K562 (cell line): ENCODE results near the gene SH3BP5. TPM values are rescaled to one million over a fixed set of nuclear protein-coding genes. Genes with fewer than 3 reads are reported as not detected.

Experiments
- ETV6 ChIP-seq, 3 experiments: fragments of 150-350 bp in 1 of 3; sonication (generic) in 1 of 3; formaldehyde crosslinking in 1 of 3; IDR thresholded peaks; 2 replicates each; pipeline versions ENCODE4 v1.6.1 to v1.8.0; 2014 to 2022; ENCODE audit warnings: borderline replicate concordance in 2 of 3, low read depth in 2 of 3, antibody characterized with exemption in 1 of 3, low read length in 1 of 3, mild to moderate bottlenecking in 1 of 3, missing genetic modification reagents in 1 of 3
- GATA2 ChIP-seq: sonication (generic); formaldehyde crosslinking; IDR thresholded peaks from 2 replicates; pipeline ENCODE4 v1.4.0; 2020; ENCODE audit warnings: mild to moderate bottlenecking, missing genetic modification reagents
- JUND ChIP-seq, 2 experiments: IDR thresholded peaks; 2 replicates in 1 of 2; 3 replicates in 1 of 2; pipeline ENCODE4 v1.6.1; 2011; ENCODE audit warnings: borderline replicate concordance in 2 of 2, low read depth in 2 of 2, low read length in 2 of 2, improper control_type of control experiment in 1 of 2, missing biosample characterization in 1 of 2, missing genetic modification characterization in 1 of 2, missing genetic modification reagents in 1 of 2
- NR2C1 ChIP-seq, 2 experiments: fragments of 450-650 bp; IDR thresholded peaks; 2 replicates each; pipeline ENCODE4 v1.6.1; 2017; ENCODE audit warnings: mild to moderate bottlenecking in 2 of 2, antibody characterized with exemption in 1 of 2, inconsistent platforms in 1 of 2, missing compliant biosample characterization in 1 of 2, missing genetic modification characterization in 1 of 2
- NR2C2 ChIP-seq, 2 experiments: fragments of 200-800 bp in 1 of 2; sonication (Bioruptor generic) in 1 of 2; sonication (generic) in 1 of 2; formaldehyde crosslinking in 1 of 2; IDR thresholded peaks; 2 replicates each; pipeline versions ENCODE4 v1.6.1 to v1.8.0; 2016 to 2022; ENCODE audit warnings: mild to moderate bottlenecking in 1 of 2, missing compliant biosample characterization in 1 of 2, missing genetic modification characterization in 1 of 2, missing genetic modification reagents in 1 of 2
- PHB ChIP-seq: fragments of 250-450 bp; sonication (Bioruptor Pico); IDR thresholded peaks from 2 replicates; pipeline ENCODE4 v1.5.0; 2021
- RBM34 ChIP-seq: fragments of 200-400 bp; formaldehyde crosslinking; IDR thresholded peaks from 2 replicates; pipeline ENCODE4 v1.6.1; 2018; ENCODE audit warnings: low read length, borderline replicate concordance; ENCODE audit not compliant: insufficient read depth
- U2AF1 ChIP-seq: fragments of 200-400 bp; formaldehyde crosslinking; optimal IDR thresholded peaks from 2 replicates; pipeline ENCODE3; 2017; ENCODE audit warnings: mild to moderate bottlenecking, low read depth, low read length, moderate library complexity
- U2AF2 ChIP-seq: fragments of 200-400 bp; formaldehyde crosslinking; optimal IDR thresholded peaks from 2 replicates; pipeline ENCODE3; 2017; ENCODE audit warnings: low read depth, mild to moderate bottlenecking, low read length
- polyA plus RNA-seq, 8 experiments: library from polyadenylated mRNA; depleted of rRNA in 4 of 8; stranded (reverse) in 5 of 8; unstranded in 3 of 8; fragments of >200 nt; fragmentation: Nextera tagmentation in 2 of 8; fragmentation: Illumina TruSeq in 1 of 8; extraction: Ambion mirVana in 2 of 8; extraction: Trizol in 1 of 8; gene quantifications; 2 replicates each; pipeline versions ENCODE4 v1.2.1 to v1.2.3, GENCODE V29; 2011 to 2014; ENCODE audit warnings: inconsistent platforms in 1 of 8, missing spikeins in 1 of 8
- total RNA-seq, 7 experiments: library from RNA; depleted of rRNA in 6 of 7; stranded (reverse); fragments of >200 nt in 6 of 7; fragmentation: Illumina TruSeq in 2 of 7; extraction: Trizol in 2 of 7; gene quantifications; 2 replicates each; pipeline versions ENCODE4 v1.2.1 to v1.2.3, GENCODE V29; 2011 to 2021; ENCODE audit warnings: low replicate concordance in 1 of 7
- TF ChIP-seq, protein P1 (sequence below): fragments of 450-650 bp; IDR thresholded peaks from 2 replicates; pipeline ENCODE4 v1.6.1; 2016; ENCODE audit warnings: mild to moderate bottlenecking, moderate library complexity
- TF ChIP-seq, protein P2 (sequence below): fragments of 250-450 bp; sonication (Bioruptor Pico); IDR thresholded peaks from 2 replicates; pipeline ENCODE4 v1.8.0; 2021; ENCODE audit warnings: moderate library complexity, mild to moderate bottlenecking, inconsistent platforms

The SH3BP5 gene
- total and polyA plus RNA-seq, 9 of the 15 experiments (the other 6 are each of a cell fraction or from before 2014, with no cell fraction given) = 2.9 to 29.0 (median 14.9) TPM

DNA sequence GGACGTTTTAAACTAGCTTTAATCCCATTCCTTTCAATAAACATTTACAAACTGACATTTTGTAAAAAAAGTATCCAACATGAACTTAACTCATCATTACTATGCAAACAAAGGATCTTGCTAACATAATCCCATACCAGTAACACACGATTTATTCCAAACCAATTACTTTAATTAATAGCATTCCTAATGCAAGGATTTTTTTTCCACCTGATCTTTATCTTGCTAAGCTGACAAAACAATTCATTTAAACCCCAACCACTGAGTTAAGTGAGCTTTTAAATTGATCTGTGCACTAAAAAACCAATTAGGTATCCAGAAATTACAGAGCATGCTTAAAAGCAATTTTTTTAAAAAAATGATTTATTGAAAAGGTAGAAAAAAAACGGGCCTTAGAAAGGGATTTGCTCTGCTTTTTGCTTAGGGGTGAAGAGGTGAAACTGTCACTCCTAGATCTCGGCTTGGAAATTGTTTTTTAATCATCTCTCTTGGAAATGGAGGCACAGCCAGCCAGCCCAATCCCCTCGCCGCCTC, 1.2 kb downstream of the SH3BP5 start (continued):
- TF ChIP-seq, protein P1, sequence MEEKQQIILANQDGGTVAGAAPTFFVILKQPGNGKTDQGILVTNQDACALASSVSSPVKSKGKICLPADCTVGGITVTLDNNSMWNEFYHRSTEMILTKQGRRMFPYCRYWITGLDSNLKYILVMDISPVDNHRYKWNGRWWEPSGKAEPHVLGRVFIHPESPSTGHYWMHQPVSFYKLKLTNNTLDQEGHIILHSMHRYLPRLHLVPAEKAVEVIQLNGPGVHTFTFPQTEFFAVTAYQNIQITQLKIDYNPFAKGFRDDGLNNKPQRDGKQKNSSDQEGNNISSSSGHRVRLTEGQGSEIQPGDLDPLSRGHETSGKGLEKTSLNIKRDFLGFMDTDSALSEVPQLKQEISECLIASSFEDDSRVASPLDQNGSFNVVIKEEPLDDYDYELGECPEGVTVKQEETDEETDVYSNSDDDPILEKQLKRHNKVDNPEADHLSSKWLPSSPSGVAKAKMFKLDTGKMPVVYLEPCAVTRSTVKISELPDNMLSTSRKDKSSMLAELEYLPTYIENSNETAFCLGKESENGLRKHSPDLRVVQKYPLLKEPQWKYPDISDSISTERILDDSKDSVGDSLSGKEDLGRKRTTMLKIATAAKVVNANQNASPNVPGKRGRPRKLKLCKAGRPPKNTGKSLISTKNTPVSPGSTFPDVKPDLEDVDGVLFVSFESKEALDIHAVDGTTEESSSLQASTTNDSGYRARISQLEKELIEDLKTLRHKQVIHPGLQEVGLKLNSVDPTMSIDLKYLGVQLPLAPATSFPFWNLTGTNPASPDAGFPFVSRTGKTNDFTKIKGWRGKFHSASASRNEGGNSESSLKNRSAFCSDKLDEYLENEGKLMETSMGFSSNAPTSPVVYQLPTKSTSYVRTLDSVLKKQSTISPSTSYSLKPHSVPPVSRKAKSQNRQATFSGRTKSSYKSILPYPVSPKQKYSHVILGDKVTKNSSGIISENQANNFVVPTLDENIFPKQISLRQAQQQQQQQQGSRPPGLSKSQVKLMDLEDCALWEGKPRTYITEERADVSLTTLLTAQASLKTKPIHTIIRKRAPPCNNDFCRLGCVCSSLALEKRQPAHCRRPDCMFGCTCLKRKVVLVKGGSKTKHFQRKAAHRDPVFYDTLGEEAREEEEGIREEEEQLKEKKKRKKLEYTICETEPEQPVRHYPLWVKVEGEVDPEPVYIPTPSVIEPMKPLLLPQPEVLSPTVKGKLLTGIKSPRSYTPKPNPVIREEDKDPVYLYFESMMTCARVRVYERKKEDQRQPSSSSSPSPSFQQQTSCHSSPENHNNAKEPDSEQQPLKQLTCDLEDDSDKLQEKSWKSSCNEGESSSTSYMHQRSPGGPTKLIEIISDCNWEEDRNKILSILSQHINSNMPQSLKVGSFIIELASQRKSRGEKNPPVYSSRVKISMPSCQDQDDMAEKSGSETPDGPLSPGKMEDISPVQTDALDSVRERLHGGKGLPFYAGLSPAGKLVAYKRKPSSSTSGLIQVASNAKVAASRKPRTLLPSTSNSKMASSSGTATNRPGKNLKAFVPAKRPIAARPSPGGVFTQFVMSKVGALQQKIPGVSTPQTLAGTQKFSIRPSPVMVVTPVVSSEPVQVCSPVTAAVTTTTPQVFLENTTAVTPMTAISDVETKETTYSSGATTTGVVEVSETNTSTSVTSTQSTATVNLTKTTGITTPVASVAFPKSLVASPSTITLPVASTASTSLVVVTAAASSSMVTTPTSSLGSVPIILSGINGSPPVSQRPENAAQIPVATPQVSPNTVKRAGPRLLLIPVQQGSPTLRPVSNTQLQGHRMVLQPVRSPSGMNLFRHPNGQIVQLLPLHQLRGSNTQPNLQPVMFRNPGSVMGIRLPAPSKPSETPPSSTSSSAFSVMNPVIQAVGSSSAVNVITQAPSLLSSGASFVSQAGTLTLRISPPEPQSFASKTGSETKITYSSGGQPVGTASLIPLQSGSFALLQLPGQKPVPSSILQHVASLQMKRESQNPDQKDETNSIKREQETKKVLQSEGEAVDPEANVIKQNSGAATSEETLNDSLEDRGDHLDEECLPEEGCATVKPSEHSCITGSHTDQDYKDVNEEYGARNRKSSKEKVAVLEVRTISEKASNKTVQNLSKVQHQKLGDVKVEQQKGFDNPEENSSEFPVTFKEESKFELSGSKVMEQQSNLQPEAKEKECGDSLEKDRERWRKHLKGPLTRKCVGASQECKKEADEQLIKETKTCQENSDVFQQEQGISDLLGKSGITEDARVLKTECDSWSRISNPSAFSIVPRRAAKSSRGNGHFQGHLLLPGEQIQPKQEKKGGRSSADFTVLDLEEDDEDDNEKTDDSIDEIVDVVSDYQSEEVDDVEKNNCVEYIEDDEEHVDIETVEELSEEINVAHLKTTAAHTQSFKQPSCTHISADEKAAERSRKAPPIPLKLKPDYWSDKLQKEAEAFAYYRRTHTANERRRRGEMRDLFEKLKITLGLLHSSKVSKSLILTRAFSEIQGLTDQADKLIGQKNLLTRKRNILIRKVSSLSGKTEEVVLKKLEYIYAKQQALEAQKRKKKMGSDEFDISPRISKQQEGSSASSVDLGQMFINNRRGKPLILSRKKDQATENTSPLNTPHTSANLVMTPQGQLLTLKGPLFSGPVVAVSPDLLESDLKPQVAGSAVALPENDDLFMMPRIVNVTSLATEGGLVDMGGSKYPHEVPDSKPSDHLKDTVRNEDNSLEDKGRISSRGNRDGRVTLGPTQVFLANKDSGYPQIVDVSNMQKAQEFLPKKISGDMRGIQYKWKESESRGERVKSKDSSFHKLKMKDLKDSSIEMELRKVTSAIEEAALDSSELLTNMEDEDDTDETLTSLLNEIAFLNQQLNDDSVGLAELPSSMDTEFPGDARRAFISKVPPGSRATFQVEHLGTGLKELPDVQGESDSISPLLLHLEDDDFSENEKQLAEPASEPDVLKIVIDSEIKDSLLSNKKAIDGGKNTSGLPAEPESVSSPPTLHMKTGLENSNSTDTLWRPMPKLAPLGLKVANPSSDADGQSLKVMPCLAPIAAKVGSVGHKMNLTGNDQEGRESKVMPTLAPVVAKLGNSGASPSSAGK = no peak
- TF ChIP-seq NR2C2 (CRISPR knock-in tag; IDR thresholded peaks at IDR 0.05) (no peak), NR2C2 (tag; IDR thresholded peaks at IDR 0.05) (no peak), JUND (IDR thresholded peaks at IDR 0.05; ENCODE audit: borderline replicate concordance, low read depth, low read length) (no peak), JUND (tag; IDR thresholded peaks at IDR 0.05; ENCODE audit: borderline replicate concordance, low read depth, low read length) (no peak), RBM34 (no peak), PHB (CRISPR knock-in tag) (no peak), GATA2 (CRISPR knock-in tag) (0 out of 2 replicates have a peak, but pooled peaks have one; percentile 8), U2AF1 (no peak), ETV6 (IDR thresholded peaks at IDR 0.05; ENCODE audit: borderline replicate concordance in 1 of 2, low read depth in 2 of 2, low read length in 1 of 2) (no peak), ETV6 (CRISPR knock-in tag; IDR thresholded peaks at IDR 0.05; ENCODE audit: borderline replicate concordance) (no peak), U2AF2 (no peak), NR2C1 (IDR thresholded peaks at IDR 0.05) (no peak), NR2C1 (tag; IDR thresholded peaks at IDR 0.05) (no peak)
- TF ChIP-seq, protein P2, sequence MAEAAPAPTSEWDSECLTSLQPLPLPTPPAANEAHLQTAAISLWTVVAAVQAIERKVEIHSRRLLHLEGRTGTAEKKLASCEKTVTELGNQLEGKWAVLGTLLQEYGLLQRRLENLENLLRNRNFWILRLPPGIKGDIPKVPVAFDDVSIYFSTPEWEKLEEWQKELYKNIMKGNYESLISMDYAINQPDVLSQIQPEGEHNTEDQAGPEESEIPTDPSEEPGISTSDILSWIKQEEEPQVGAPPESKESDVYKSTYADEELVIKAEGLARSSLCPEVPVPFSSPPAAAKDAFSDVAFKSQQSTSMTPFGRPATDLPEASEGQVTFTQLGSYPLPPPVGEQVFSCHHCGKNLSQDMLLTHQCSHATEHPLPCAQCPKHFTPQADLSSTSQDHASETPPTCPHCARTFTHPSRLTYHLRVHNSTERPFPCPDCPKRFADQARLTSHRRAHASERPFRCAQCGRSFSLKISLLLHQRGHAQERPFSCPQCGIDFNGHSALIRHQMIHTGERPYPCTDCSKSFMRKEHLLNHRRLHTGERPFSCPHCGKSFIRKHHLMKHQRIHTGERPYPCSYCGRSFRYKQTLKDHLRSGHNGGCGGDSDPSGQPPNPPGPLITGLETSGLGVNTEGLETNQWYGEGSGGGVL (CRISPR knock-in tag) = no peak
